OCI-LY1 (cell line): ENCODE measurements around the gene NXNL1.

ENCODE experiments used
- H2AFZ ChIP-seq: fragments of 200-600 bp; sonication (generic), shearing (Covaris generic); 2 replicates; pipeline ENCODE4 v1.6.0; 2014; ENCODE audit warnings: antibody characterized with exemption, mild to moderate bottlenecking, low read length
- H3F3A ChIP-seq: fragments of 200-600 bp; sonication (generic), shearing (Covaris generic); 2 replicates; pipeline ENCODE4 v1.6.0; 2014; ENCODE audit warnings: mild to moderate bottlenecking, antibody characterized with exemption, low read length, moderate library complexity; ENCODE audit not compliant: insufficient read depth
- H3K27ac ChIP-seq: fragments of 200-600 bp; sonication (generic); 2 replicates; pipeline ENCODE4 v1.5.1; 2014; ENCODE audit warnings: low read length, mixed run types, mild to moderate bottlenecking, low read depth; ENCODE audit not compliant: poor library complexity, severe bottlenecking
- H3K27me3 ChIP-seq: fragments of 200-600 bp; sonication (generic); 2 replicates; pipeline ENCODE4 v1.6.0; 2014; ENCODE audit warnings: antibody characterized with exemption, mild to moderate bottlenecking, low read length, moderate library complexity; ENCODE audit not compliant: insufficient read depth
- H3K36me3 ChIP-seq: fragments of 200-600 bp; sonication (generic); 2 replicates; pipeline ENCODE4 v1.6.1; 2014; ENCODE audit warnings: mild to moderate bottlenecking, antibody characterized with exemption, low read length, moderate library complexity, mixed read lengths; ENCODE audit not compliant: insufficient read depth
- H3K4me1 ChIP-seq: fragments of 200-600 bp; sonication (generic); 2 replicates; pipeline ENCODE4 v1.5.1; 2014; ENCODE audit warnings: mild to moderate bottlenecking, low read length, moderate library complexity; ENCODE audit not compliant: insufficient read depth, severe bottlenecking
- H3K4me2 ChIP-seq: fragments of 200-600 bp; sonication (generic), shearing (Covaris generic); 2 replicates; pipeline ENCODE4 v1.6.1; 2014; ENCODE audit warnings: low read length
- H3K4me3 ChIP-seq: fragments of 200-600 bp; sonication (generic); 2 replicates; pipeline ENCODE4 v1.5.1; 2014; ENCODE audit warnings: low read length, low read depth, mild to moderate bottlenecking, mixed read lengths; ENCODE audit not compliant: poor library complexity, severe bottlenecking
- H3K79me2 ChIP-seq: fragments of 200-600 bp; shearing (Covaris generic); 2 replicates; pipeline ENCODE4 v1.6.1; 2016; ENCODE audit warnings: mixed run types, low read length, mixed read lengths; ENCODE audit not compliant: insufficient read depth
- H3K9ac ChIP-seq: fragments of 200-600 bp; sonication (generic), shearing (Covaris generic); 2 replicates; pipeline ENCODE4 v1.6.1; 2014; ENCODE audit warnings: mild to moderate bottlenecking, low read length, mixed read lengths
- H3K9me2 ChIP-seq: fragments of 200-600 bp; sonication (generic), shearing (Covaris generic); 2 replicates; pipeline ENCODE4 v1.6.1; 2014; ENCODE audit warnings: low read depth, mild to moderate bottlenecking, low read length, mixed read lengths
- H3K9me3 ChIP-seq: fragments of 200-600 bp; shearing (Covaris generic); 2 replicates; pipeline ENCODE4 v1.6.1; 2014; ENCODE audit warnings: low read length, mixed read lengths
- H4K20me1 ChIP-seq: fragments of 200-600 bp; sonication (generic), shearing (Covaris generic); 2 replicates; pipeline ENCODE4 v1.6.0; 2016; ENCODE audit warnings: mild to moderate bottlenecking, low read length; ENCODE audit not compliant: insufficient read depth
- EZH2 ChIP-seq: fragments of 200-600 bp; sonication (generic), shearing (Covaris generic); IDR thresholded peaks from 2 replicates; pipeline ENCODE4 v1.8.0; 2017; ENCODE audit warnings: borderline replicate concordance, mixed run types, mild to moderate bottlenecking, antibody characterized with exemption, low read length, moderate library complexity, mixed read lengths
- TF ChIP-seq, protein P1 (sequence below): fragments of 200-600 bp; sonication (generic), shearing (Covaris generic); IDR thresholded peaks from 2 replicates; pipeline ENCODE4 v1.5.1; 2017; ENCODE audit warnings: mild to moderate bottlenecking, antibody characterized with exemption, low read length, moderate library complexity, mixed read lengths

The NXNL1 gene

DNA sequence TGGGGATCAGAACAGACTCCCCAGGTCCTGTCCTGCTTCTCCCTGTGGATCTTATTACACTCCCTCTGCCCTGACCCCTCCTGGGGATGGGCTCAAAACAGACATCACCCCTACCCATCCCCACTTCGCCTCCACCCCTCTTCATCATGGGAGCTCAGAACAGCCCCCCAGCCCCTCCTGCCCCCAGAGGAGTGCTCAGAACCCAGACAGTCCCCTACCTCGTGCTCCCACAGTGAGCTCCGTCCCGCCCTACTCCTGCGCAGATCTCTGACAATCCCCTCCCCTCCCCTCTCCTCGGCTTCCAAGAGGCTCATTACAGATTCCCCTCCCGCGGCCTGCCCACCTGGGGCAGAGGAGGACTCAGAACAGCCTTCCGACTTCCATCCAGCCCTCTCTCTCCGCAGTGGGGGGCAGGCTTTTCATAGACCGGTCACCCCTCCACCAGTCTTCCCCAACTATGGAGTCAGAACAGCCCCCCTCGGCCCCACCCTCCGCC lies 6.1 kb downstream of the NXNL1 start:
- TF ChIP-seq, protein P1, sequence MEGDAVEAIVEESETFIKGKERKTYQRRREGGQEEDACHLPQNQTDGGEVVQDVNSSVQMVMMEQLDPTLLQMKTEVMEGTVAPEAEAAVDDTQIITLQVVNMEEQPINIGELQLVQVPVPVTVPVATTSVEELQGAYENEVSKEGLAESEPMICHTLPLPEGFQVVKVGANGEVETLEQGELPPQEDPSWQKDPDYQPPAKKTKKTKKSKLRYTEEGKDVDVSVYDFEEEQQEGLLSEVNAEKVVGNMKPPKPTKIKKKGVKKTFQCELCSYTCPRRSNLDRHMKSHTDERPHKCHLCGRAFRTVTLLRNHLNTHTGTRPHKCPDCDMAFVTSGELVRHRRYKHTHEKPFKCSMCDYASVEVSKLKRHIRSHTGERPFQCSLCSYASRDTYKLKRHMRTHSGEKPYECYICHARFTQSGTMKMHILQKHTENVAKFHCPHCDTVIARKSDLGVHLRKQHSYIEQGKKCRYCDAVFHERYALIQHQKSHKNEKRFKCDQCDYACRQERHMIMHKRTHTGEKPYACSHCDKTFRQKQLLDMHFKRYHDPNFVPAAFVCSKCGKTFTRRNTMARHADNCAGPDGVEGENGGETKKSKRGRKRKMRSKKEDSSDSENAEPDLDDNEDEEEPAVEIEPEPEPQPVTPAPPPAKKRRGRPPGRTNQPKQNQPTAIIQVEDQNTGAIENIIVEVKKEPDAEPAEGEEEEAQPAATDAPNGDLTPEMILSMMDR = no peak
- TF ChIP-seq EZH2 = no peak
- H3K27ac ChIP-seq = no peak overlapping the region
- no peak overlapping the region for H3K4me2 ChIP-seq
- H3K27me3 ChIP-seq = 0 out of 2 replicates have a peak, but pooled peaks cover 4% of the 10 kb centered on the region
- no peak overlapping the region for H3K9ac ChIP-seq
- H3K4me1 ChIP-seq = peaks cover 4% of the 10 kb centered on the region
- no peaks in the 10 kb centered on the region for H3K36me3 ChIP-seq
- no peaks in the 10 kb centered on the region for H3K79me2 ChIP-seq
- H3K9me2 ChIP-seq = no peaks in the 10 kb centered on the region
- H3K9me3 ChIP-seq = no peaks in the 10 kb centered on the region
- H2AFZ ChIP-seq = no peak overlapping the region
- no peaks in the 10 kb centered on the region for H4K20me1 ChIP-seq
- no peaks in the 10 kb centered on the region for H3F3A ChIP-seq
- H3K4me3 ChIP-seq = no peak overlapping the region

DNA sequence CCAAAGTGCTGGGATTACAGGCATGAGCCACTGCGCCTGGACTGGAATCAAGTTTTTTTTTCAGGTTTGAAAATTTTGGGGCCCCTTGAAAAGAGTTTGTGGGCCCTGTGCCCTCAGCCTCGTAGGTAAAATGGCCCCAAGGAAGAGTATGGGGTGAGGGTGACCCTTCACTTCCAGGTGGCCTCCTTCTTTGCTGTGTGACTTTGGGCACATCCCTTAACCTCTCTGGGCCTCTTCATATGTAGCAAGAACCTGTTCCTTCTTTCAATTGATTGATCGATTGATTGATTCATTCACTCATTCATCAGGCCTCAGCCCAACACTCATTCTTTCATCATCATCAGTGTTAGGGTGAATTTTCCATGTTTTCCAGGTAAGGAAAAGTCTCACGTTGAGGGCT lies 8.9 kb downstream of the NXNL1 start:
- peaks cover 4% of the 10 kb centered on the region for H3K4me1 ChIP-seq

DNA sequence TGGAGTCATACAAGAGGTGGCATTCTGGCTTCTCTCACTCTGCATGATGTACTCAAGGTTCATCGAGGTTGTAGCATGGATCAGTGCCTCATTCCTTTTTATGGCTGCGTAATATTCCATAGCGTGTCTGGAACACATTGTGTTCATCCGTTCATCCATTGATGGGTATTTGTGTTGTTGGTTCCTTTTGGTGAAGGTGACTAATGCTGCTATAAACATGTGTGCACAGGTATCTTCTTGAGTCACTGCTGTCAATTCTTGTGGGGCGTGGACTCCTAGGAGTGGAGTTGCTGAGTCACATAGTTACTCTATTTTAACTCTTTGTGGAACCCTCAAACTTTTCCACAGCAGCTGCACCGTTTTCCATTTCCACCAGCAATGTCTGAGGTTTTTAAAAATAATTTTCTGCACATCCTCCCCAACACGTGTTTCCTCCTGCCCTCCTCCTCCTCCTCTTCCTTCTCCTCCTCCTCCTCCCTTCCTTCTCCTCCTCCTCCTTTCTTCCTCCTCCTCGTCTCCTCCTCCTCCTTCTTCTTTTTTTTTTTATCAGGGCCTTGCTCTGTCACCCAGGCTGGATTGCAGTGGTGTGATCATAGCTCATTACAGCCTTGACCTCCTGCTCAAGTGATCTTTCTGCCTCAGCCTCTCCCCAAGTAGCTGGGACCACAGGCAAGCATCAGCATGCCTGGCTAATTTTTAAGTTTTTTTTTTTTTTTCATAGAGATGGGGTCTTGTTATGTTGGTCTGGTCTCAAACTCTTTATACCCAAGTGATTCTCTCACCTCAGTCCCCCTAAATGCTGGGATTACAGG lies 10.3 kb downstream of the NXNL1 start:
- Histone ChIP-seq H3K27me3 (peaks cover 7% of the 10 kb centered on the region; the same call in 1 of the 2 replicates), H3K9me2 (no peaks in the 10 kb centered on the region), H3K36me3 (no peaks in the 10 kb centered on the region), H3K9ac (no peak overlapping the region), H2AFZ (no peak overlapping the region), H3K27ac (no peak overlapping the region), H3F3A (no peaks in the 10 kb centered on the region), H3K9me3 (no peaks in the 10 kb centered on the region), H3K4me1 (peaks cover 4% of the 10 kb centered on the region), H3K4me2 (no peak overlapping the region), H3K79me2 (no peaks in the 10 kb centered on the region), H4K20me1 (no peaks in the 10 kb centered on the region), H3K4me3 (no peak overlapping the region)
- TF ChIP-seq, protein P1 = no peak
- no peak for TF ChIP-seq EZH2

More for the DNA sequence above, 8.9 kb downstream of the NXNL1 start:
- Histone ChIP-seq H3K4me3 (no peak overlapping the region), H3K27ac (no peak overlapping the region), H3K9ac (no peak overlapping the region), H3K4me2 (no peak overlapping the region), H3K27me3 (peaks cover 4% of the 10 kb centered on the region; the same call in 1 of the 2 replicates), H2AFZ (no peak overlapping the region), H4K20me1 (no peaks in the 10 kb centered on the region), H3K9me2 (no peaks in the 10 kb centered on the region), H3F3A (no peaks in the 10 kb centered on the region), H3K9me3 (no peaks in the 10 kb centered on the region), H3K36me3 (no peaks in the 10 kb centered on the region), H3K79me2 (no peaks in the 10 kb centered on the region)
- TF ChIP-seq, protein P1 = no peak
- TF ChIP-seq EZH2 = no peak
